GM19455 (cell line): ENCODE measurements around the gene P4HA3.

Source experiments
- ATAC-seq: cut with Tn5 transposase; IDR thresholded peaks from one replicate; pipeline ENCODE4 v1.9.1; 2021; ENCODE audit not compliant: unreplicated experiment

P4HA3 gene

DNA sequence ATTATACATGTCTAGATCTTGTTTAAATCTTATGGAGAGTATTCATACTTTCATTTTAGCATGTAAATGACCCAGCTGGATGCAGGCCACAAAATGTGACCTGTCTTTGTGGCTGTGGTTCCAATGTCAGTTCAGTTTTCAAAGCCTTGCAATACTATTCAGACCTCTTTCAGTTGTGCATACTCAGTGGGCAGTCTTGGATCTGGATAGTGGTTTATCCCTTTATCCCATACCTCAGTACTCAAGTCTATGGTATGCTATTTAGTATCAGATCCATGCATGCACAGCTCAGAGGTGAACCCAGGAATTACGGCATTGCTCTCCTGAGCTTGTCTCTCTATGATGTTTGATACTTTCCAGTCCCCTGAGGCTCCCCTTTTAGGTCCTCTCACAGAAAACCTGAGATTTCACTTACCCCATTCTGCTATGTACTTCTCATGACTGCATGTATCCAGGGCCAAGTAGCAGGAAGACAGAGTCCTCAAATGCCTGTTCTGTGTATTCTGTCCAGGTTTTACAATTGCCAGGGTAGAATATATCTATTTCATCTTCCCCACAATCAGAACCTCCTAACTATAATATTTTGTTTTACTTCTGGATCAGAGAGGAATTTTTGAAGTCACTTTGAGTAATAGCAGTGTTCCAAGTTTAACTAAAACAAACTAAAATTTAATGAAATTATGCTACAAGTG is 6.9 kb upstream of the P4HA3 start:
- no peak for ATAC-seq

DNA sequence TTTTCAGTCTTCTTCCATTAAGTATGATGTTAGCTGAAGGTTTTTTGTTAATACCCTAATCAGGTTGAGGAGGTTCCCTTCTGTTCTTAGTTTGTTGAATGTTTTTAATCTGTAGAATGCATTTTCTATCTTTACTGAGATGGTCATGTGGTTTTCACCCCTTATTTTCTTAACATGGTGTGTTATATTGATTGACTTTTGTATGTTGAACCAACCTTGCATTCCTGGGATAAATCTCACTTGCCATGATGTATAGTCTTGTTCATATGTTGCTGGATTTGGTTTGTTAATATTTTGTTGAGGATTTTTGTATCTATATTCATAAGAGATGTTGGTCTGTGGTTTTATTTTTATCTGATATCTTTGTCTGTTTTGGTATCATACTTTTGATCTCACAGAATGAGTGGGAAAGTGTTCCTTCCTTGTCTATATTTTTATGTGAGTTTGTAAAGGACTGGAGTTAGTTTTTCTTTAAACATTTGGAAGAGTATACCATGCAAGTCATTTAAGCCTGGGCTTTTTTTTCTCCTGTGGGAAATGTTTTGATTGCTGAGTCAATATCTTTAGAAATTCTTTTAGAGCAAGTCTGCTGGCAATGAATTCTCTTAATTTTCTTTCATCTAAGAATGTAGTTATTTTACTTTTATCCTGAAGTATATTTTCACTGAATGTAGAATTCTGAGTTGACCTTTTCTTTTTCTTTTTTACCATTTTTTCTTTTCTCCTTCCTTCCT is 5.5 kb upstream of the P4HA3 start:
- no peak for ATAC-seq

DNA sequence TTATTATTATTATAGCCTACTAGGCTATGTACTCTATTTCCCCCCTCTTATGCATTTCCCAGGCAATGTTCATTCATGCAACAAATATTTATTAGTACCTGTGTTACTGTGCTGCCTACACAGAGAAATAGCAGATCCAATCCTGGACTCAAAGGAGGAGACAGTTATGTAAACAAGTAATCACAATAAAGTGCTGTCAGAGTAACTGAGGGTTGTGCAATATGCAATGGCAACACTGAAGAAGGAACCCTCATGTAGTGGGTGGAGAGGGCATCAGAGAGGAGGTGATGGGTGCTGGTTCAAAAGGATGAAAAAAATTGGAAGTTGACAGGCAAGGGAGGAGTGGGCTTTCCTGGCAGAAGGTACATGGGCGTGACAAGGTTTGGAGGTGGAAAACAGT is 886 bp upstream of the P4HA3 start:
- no peak for ATAC-seq

DNA sequence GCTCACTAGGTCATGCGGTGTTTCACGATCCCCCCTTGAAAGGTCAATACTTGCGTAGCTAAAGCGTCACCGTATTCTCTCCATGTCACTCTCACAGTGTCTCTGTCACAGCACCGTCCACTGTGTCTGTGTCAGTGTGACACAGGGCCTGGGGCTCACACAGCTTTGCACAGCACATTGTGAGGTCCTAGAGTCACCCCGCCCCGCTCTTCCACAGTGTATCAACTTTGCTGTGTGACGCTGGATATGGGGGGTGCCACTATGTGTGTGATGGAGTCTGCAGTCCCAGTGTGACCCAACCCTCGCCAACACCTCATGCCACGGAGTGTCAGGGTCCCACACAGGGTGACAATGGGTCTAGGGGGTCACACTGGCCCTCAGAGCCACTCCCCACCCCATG is 583 bp downstream of the P4HA3 start:
- no peak for ATAC-seq

DNA sequence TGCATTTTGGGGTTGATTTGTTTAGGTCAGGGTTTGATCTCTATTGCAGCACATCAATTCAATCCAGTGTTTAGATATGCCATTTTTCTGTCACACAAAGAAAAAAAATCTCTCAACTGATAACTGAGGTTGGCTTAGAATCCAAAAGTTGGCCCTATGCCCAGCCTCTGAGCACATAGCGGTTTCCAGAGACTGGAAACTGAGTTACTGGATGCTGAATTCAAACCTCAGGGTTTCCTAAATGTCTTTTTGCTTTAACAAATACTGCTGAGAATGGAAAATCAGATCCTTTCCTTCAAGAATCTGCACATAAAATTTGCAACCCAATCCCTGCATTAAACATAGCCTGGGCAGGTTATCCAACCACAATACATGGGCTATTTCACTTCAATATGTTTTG is 4.0 kb downstream of the P4HA3 start:
- ATAC-seq, result no peak

DNA sequence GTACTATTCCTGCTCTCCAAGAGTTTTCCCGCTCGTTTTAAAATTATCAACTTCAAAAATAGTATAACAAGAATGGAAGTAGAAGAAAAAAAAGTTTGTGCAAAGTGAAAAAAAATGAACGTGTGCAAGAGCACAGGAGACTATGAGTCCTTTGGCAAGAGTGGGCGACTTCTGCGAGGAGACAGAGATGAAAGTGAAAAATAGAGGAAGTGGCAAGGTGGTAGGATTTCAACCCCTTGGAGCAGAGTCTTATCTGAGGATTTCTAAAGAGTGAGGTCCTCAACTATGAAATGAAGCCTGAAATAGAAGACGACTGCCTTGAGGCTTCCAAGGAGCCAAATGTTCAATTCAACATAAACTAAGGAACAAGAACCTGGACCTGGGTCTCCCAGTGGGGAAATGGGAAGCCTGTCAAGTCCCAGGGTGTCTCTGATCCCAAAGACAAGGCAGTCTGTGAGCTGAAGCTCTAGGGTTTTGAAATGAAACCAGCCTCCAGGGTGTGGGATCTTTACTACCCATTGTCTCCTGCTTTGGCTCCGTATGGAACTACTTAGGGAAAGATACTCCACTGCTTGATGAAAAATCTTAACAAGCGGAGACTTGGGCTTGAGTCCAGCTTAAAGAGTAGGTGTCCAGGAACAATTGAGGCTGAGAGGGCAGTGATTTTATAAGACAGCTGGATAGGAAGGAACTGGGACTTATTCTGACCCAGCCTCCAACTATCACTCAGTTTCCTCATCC is 4.8 kb downstream of the P4HA3 start:
- no peak for ATAC-seq

DNA sequence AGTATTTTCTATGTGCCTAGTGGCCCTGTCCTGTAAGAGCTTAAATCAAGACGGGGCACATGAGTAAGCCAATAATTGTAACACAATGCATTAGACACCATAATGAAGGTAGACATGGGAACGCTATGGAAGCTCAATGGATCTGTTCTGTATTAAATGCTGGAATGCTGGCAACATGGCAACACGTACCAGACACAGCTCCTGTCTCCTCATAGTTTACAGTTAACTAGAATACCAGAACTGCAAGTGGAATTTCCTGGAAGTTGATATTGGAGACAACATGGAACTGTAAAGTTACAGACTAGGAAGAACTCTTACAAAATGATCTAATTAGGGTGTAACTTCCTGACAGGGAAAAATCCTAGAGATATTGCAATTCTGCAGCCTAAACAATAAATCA is 12.4 kb downstream of the P4HA3 start:
- ATAC-seq, result no peak

DNA sequence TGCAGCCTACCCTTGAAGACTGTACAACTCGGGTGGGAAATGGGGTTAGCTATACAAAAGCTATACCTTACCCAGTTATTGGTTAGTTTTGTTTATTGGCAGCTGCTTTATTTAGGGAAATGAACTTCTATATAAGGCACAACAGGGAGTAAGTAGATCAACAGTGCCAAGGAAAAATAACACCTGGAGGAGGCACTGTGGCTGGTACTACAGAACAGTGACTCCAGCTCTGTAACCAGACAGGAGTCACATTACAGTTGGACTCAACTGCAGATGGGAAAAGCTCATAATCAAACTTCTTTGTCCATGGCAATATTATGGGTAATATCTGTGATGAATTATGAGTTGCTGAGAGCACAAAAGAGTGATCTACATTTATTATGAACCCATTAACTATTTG is 14.0 kb downstream of the P4HA3 start:
- no peak for ATAC-seq

DNA sequence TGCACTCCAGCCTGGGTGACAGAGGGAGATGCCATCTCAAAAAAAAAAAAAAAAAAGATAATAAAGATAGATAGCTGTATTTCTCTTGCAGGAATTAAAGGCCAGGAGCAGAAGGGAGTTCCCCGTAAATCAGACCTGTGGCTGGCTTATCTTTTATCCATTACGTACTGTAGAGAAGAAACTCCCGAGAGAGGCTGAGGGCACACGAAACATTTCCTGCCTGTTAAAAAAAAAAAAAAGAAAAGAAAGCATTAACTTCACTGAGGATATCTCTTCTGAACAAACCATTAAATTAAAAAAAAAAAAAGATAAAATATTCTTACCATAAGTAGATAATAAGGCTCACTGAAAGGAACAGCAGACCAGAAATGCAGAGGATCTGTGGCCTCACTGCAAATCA is 22.5 kb downstream of the P4HA3 start:
- ATAC-seq, result no peak

DNA sequence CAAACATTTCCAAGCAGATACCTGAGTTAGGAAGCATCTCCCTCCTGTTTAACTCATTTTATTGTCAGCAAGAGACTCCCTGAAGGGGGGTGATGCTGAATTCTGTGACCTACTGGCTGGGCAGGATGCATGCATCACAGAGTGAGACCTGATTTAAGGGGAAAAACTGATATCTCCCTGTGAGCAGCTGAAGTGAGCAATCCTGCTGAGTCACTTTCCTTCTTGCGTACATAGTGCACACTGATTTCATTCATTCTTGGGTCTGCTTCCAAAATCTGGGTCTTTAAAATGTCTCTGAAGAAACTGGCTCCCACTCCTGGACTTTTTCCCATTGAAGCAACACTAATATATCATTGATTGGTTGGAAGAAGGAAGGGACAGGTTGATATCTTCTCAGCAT is 23.3 kb downstream of the P4HA3 start:
- no peak for ATAC-seq

DNA sequence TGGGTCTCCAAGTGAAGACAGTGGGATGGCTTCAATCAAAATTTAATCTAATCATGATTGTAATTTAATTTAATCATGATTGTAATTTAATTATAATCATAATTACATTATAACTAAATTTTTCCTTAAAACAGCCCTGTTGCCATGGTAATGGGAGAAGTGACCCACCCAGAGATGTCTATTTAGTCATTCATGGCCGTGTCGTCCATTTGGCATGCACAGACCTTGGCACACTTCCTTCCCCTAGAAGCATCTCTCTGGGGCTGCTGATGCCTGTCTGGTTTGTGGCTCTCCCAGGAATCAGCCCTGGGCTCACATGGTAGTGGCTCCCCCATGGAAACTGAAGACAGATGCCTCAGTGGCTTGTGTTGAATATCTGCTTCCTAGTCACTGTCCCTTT is 27.0 kb downstream of the P4HA3 start:
- ATAC-seq, result no peak

DNA sequence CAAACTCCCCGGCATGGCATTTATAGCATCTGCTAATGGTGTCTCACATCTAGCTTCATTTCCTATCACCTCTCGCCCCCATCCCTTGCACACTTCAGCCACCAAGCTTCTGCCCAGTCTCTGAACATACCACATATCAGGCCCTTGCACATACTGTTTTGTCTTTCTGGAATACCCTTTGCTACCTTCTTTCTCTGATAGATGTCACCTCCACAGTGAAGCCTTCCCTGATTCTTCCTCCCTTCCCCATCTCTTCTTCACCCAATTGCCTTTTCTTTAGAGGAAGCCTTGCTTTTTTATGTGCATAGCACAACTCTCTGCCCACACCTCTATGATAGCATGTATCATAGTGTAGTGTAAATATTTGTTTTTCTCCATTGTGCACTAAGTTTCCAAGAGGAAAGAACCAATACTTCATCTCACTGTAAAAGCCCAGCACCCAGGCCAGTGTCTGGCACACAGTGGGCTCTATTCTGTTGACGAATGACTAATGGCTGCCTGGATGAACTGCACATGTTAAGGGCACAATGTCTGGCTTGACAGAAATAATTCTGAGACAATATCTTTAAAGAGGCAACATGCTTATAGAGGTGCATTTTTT is 27.8 kb downstream of the P4HA3 start:
- no peak for ATAC-seq

DNA sequence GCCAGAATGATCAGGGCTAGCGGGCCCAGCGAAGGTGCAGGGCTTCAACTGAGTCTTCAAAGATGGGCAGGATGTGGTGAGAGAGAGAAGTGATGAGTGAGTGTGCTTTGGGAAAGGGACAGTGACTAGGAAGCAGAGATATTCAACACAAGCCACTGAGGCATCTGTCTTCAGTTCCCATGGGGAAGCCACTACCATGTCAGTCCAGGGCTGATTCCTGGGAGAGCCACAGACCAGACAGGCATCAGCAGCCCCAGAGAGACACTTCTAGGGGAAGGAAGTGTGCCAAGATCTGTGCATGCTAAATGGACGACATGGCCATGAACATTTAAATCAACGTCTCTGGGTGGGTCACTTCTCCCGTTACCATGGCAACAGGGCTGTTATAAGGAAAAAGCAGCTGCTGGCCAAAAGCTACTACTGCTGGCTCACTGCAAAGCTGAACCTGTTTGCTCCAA is 28.5 kb downstream of the P4HA3 start:
- no peak for ATAC-seq

DNA sequence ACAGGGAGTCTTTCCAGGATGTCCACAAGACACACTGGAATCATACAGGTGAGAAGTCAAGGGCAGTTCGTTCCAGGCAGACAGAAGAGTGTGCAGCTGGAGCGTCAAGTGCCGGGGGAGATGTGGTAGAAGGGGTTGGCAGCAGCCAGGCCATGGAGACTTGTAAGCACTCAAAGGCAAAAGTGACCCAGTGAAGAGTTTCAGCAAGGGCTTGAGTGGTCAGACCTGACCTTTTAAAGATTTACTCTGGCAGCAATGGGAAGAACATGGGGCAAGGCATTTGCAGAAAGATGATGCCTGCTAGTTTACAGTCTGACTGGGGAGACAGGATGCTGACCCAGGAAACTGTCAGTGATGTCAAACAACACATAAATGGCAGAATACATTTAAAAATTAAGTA is 29.0 kb downstream of the P4HA3 start:
- ATAC-seq, result no peak

DNA sequence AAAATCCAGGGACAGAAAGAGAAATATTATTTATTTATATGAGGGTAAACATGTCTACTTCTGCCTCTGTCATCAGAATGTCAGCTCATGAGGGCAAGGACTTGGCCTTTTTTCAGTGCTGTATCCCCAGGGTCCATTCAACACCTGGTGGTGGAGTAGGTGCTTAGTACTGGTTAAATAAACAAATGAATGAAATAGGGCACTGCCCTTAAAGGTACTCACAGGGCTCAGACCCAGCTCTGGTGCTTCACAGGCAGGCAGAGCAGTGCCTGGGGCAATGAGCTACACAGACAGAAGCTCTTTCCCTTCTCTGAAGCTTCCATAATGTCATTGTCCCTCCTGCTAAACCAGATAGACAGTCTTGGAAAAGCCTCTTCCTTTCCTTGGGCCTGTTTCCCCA is 30.9 kb downstream of the P4HA3 start:
- no peak for ATAC-seq

DNA sequence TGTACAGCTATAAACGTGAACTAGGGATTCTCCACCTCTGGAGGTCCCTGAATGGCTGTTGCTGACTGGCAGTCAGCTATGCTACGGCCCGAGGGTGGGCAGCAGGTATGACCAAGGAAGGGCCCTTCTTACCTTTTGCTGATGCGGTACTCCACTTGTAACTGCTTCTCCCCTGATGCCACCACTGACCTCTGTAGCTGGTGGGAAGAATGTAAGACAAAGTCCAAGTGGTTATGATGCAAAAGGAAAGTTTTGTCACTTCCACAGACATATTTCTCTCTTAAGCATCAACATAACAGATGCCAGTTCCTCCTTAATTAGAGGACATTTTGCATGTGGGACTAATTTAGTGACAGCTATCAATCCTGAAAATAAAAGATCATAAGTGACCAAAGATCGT is 32.2 kb downstream of the P4HA3 start:
- ATAC-seq, result no peak

DNA sequence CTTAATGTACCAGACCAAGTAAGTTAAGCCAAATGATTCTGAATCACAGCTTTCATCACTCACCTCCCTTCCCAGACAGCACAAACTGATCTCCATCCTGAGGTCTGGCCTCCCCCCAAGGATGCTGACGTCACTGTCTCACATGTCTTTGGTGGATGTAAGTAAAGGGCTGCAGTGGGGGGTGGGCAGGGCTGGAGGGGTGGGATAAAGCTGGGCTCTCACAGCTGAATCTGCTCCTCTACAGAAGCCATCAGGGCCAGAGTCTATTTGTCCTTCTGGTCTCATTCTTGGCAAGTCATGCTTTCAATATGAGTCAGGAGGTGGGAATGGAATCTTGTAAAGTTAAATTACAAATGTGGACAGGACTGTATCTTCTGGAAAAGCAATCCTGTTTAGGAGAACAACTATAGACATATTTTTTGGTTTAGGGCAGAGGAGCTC is 32.7 kb downstream of the P4HA3 start:
- no peak for ATAC-seq

DNA sequence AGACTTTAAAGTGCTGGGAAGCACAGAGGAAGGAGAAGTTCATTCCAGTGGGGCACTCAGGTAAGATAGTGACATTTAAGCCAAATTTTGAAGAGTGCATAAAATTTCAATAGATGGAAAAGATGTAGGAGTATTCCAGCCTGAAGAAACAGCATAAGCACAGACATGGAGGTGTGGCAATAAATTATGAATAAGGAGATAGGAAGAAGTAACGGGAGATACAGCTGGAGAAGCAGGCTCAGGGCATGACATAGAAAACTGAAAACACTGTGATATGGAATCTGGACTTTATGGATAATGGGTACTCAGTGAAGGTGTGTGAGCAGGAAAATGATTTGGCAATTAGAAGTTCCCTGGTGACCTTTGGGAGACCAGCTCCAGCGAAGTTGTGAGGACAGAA is 33.3 kb downstream of the P4HA3 start:
- no peak for ATAC-seq

DNA sequence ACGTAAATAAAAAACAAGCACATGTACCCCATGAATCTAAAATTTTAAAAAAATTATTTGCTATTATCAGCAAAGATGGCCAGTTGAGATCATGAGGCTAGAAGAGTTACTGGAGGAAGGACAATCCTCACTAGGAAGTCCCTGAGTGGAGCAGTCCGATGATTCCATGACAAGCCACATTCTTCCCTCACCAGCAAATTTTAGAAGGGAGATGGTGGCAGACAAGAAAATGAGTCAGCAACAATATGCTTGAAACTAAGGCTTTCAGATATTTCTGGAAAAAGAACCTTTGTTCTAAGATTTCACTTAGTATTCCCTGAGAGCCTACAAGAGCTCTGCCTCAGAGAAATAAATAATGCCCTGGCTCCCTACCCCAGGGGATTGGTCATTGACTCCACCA is 34.9 kb downstream of the P4HA3 start:
- no peak for ATAC-seq

DNA sequence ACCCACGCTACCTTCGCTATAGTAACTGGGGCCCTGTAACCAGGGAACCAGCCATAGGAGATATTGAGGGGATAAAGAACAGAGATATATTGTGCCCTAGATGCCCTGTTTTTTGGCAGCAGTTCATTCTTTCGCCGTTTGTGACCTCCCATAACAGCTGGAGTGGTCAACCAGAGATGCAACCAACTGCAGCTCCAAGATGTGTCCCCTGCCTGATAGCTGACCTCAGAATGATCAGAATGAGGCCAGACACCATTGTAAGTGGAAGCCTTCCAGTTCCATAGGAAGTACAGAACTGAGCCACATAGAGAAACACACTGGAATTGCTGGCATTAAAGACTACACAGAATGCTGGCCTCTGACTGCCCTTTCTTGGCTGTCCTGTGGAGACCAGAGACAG is 39.2 kb downstream of the P4HA3 start:
- no peak for ATAC-seq

DNA sequence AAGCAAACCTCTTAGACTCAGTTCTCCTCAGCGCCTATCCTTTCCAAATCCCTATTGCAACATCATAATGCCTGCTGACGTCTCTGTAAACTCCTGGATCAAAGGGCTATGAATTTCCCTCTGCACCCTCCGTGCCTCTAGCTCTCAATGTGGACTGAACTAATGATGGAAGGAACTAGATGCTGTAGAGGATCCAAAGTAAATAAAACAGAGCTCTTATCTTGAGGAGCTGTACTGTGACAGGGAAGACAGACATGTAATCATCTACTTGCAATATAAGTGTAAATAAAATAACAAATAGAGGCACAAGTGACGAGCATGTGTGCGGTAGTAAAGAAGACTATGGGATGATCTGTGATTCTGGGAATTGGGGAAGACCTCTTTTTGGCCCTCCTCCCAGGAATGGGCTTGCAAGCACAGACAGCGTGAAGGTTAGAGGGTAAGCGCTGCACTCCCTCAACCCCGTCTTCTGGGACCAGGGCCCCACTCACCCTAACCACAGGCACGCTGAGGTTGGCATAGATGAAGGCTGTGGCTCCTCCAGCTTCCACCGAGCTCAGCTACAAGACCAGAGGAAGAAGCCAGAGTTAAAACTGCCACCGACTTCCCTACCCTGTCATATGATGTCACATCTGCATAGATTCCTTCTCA is 42.2 kb downstream of the P4HA3 start:
- ATAC-seq, result no peak
